Nucleus accumbens (tissue), 56 donors: ENCODE measurements around the gene EFNA1.
"Not testable (repeated sequence)": the region's sequence is repeated elsewhere in the genome, so short reads cannot be mapped to it uniquely, and the experiment has no call there.

Experiments
- DNase-seq, 56 donors: peaks; one replicate each; lab custom pipeline; 2025; lab: John Stamatoyannopoulos, UW

The EFNA1 gene

GRCh38 chr1:155137154-155137949 is 9.7 kb downstream of the EFNA1 start:
- no peak for DNase-seq

- peak in 55 of 56 donors; percentile 46 to 95 (median 83) for DNase-seq
These were observed 12.4 kb downstream of the EFNA1 start, which contains the start of gene DPM3 for GRCh38 chr1:155139895-155140629. Gene DPM3, minus strand, starts transcription at chr1:155140531. Its CDS starts 291 bp downstream, at chr1:155140240.

GRCh38 chr1:155140630-155140953 is 12.9 kb downstream of the EFNA1 start:
- DNase-seq, result no peak

- DNase-seq, result no peak
These were observed 14.1 kb downstream of the EFNA1 start for GRCh38 chr1:155141749-155142148.

- DNase-seq, result no peak
These were observed 17.8 kb downstream of the EFNA1 start for GRCh38 chr1:155145491-155145890.

GRCh38 chr1:155155996-155156643 is 28.4 kb downstream of the EFNA1 start:
- DNase-seq, result not testable (repeated sequence)

- no peak for DNase-seq
These were observed 31.3 kb downstream of the EFNA1 start for GRCh38 chr1:155158991-155159390.

GRCh38 chr1:155160128-155160527 is 32.5 kb downstream of the EFNA1 start:
- no peak for DNase-seq

GRCh38 chr1:155162631-155163030 is 35.0 kb downstream of the EFNA1 start:
- not testable (repeated sequence) for DNase-seq

- not testable (repeated sequence) for DNase-seq
These were observed 36.1 kb downstream of the EFNA1 start for GRCh38 chr1:155163785-155164184.

GRCh38 chr1:155164625-155165024 is 36.9 kb downstream of the EFNA1 start:
- not testable (repeated sequence) for DNase-seq

GRCh38 chr1:155166051-155166470 is 38.4 kb downstream of the EFNA1 start:
- no peak for DNase-seq

GRCh38 chr1:155166471-155167165 is 38.9 kb downstream of the EFNA1 start:
- DNase-seq, result peak in 35 of 56 donors; percentile 21 to 66 (median 48)

GRCh38 chr1:155167166-155168104 is 39.8 kb downstream of the EFNA1 start:
- peak; percentile 35 to 96 (median 80) for DNase-seq

GRCh38 chr1:155168105-155168445 is 40.4 kb downstream of the EFNA1 start:
- DNase-seq, result not testable (repeated sequence)

GRCh38 chr1:155168456-155169210 is 41.0 kb downstream of the EFNA1 start:
- no peak for DNase-seq

- no peak for DNase-seq
These were observed 41.9 kb downstream of the EFNA1 start for GRCh38 chr1:155169541-155169940.

- no peak for DNase-seq
These were observed 42.6 kb downstream of the EFNA1 start for GRCh38 chr1:155170101-155170785.
